Heart left ventricle (tissue), 13 donors: ENCODE results near the gene CLNK.

Experiments
- POLR2A ChIP-seq, 2 donors: fragments of 450-650 bp; IDR thresholded peaks; one replicate each; pipeline ENCODE4 v1.6.1; 2017; ENCODE audit warnings: antibody characterized with exemption in 2 of 2, mild to moderate bottlenecking in 2 of 2, moderate library complexity in 2 of 2
- TF ChIP-seq, protein P1 (sequence below), 12 donors: fragments of 200-600 bp; sonication (generic) in 4 of 12; IDR thresholded peaks; one replicate each; pipeline versions ENCODE4 v1.5.0 to v1.8.0; 2018 to 2022; ENCODE audit warnings: antibody characterized with exemption in 12 of 12, mild to moderate bottlenecking in 5 of 12
- donor health status: ischemic (EF 13 %, LVEDD 7.1; RV severe dilation, severe dysfunction).
- donor health status: DM: no; HTN: yes; CAD: no.
- donor health status: DM: no; HTN: no; CAD: no.
- donor health status: ischemic (EF 25% LVEDD 6.9; RV normal size, moderate dysfunction).
- donor health status: ischemic (EF 25% LVEDD 5.7; RV mildly dilated, moderate dysfunction).
- donor health status: ischemic (EF 35%, LVEDD 5.7; RV mildly dilated, moderate dysfunction).
- donor health status: nonischemic (EF 11% LVEDD 7.7; RV severe dilation, severe dysfunction).
- donor health status: DM: yes; HTN: yes; CAD: no.
- donor health status: PGD.
- donor health status: ischemic (EF 29% LVEDD 5.4; RV normal size, mild dysfunction).
- donor health status: nonischemic (EF 23%, LVEDD 6.1; RV moderate dilation, normal function).

GRCh38 chr4:10659251-10659650, 25.3 kb downstream of the CLNK start:
- TF ChIP-seq, protein P1, sequence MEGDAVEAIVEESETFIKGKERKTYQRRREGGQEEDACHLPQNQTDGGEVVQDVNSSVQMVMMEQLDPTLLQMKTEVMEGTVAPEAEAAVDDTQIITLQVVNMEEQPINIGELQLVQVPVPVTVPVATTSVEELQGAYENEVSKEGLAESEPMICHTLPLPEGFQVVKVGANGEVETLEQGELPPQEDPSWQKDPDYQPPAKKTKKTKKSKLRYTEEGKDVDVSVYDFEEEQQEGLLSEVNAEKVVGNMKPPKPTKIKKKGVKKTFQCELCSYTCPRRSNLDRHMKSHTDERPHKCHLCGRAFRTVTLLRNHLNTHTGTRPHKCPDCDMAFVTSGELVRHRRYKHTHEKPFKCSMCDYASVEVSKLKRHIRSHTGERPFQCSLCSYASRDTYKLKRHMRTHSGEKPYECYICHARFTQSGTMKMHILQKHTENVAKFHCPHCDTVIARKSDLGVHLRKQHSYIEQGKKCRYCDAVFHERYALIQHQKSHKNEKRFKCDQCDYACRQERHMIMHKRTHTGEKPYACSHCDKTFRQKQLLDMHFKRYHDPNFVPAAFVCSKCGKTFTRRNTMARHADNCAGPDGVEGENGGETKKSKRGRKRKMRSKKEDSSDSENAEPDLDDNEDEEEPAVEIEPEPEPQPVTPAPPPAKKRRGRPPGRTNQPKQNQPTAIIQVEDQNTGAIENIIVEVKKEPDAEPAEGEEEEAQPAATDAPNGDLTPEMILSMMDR (IDR thresholded peaks at IDR 0.05): no peak
- TF ChIP-seq POLR2A (IDR thresholded peaks at IDR 0.05): no peak
